Activated B cell treated with CpG ODN at 0.5 μM for 24 hours (primary cell): ENCODE results near the gene MSMP. TPM values are rescaled to one million over a fixed set of nuclear protein-coding genes. Genes with fewer than 3 reads are reported as not detected.

Experiments used
- ATAC-seq: fragments of 200-7000 bp; cut with Tn5 transposase; one replicate; pipeline ENCODE4 v1.10.0; 2021; ENCODE audit warnings: low read depth, mild to moderate bottlenecking, moderate library complexity
- CTCF ChIA-PET: fragments of 350-600 bp; sonication (Branson Sonifier 250); formaldehyde crosslinking; loops from one replicate; lab custom pipeline; 2021; ENCODE audit warnings: antibody characterized with exemption; lab: Charles Lee
- POLR2A ChIA-PET: fragments of 350-600 bp; sonication (Branson Sonifier 250); formaldehyde crosslinking; loops from one replicate; lab custom pipeline; 2021; ENCODE audit warnings: antibody characterized with exemption; lab: Charles Lee
- DNase-seq: peaks from one replicate; pipeline ENCODE4 v3.0.0; 2022
- H3K27ac Mint-ChIP-seq: one replicate; pipeline ENCODE4 v1.8.0; 2020; ENCODE audit warnings: mixed read lengths
- H3K27me3 Mint-ChIP-seq: one replicate; pipeline ENCODE4 v1.8.0; 2021; ENCODE audit warnings: mixed read lengths
- H3K36me3 Mint-ChIP-seq: one replicate; pipeline ENCODE4 v1.8.0; 2021; ENCODE audit warnings: low read depth, mixed read lengths
- H3K4me1 Mint-ChIP-seq: one replicate; pipeline ENCODE4 v1.8.0; 2021; ENCODE audit warnings: mixed read lengths
- H3K4me3 Mint-ChIP-seq: one replicate; pipeline ENCODE4 v1.8.0; 2020; ENCODE audit warnings: mild to moderate bottlenecking, mixed read lengths
- H3K9me3 Mint-ChIP-seq: one replicate; pipeline ENCODE4 v1.8.0; 2020; ENCODE audit warnings: mixed read lengths
- CTCF ChIP-seq: fragments of 200-600 bp; IDR thresholded peaks from one replicate; pipeline ENCODE4 v1.8.0; 2022; ENCODE audit warnings: antibody characterized with exemption, mild to moderate bottlenecking
- intact Hi-C: fragments of 100-400 bp; cut with micrococcal nuclease; formaldehyde crosslinking; loops from one replicate; pipeline ENCODE4 v1.15.1; 2024
- total RNA-seq: library from RNA; stranded (reverse); gene quantifications from 2 replicates; pipeline ENCODE4 v1.2.3, GENCODE V29; 2022

MSMP gene
- total RNA-seq, 1 donor from 2014 or later: 1.2 TPM

- peaks cover 57% of the 10 kb centered on the region for H3K36me3 Mint-ChIP-seq
- POLR2A ChIA-PET: interaction anchor here (0.6 to 6.2 kb wide), 6 partner anchors 11 to 961 kb away, joined by 3 to 67 read pairs (median 5); partner anchors contain the start of genes CREB3 and TLN1
- DNase-seq (no peak), ATAC-seq (no peak)
- no peak overlapping the region for H3K4me3 Mint-ChIP-seq
- CTCF ChIA-PET: interaction anchor here (6.0 kb wide), 1 partner anchor 10 kb away, joined by 51 read pairs; no protein-coding TSS in a partner anchor
- intact Hi-C loops: loop anchor here (5.0 kb wide), 1 partner anchor 98 kb away; no protein-coding TSS in a partner anchor
- no peaks in the 10 kb centered on the region for H3K27me3 Mint-ChIP-seq
- H3K4me1 Mint-ChIP-seq: peaks cover 45% of the 10 kb centered on the region
- no peak for TF ChIP-seq CTCF
- H3K9me3 Mint-ChIP-seq: no peaks in the 10 kb centered on the region
- no peak overlapping the region for H3K27ac Mint-ChIP-seq
These were observed 8.5 kb downstream of the MSMP start for GRCh38 chr9:35745569-35745968.

DNA sequence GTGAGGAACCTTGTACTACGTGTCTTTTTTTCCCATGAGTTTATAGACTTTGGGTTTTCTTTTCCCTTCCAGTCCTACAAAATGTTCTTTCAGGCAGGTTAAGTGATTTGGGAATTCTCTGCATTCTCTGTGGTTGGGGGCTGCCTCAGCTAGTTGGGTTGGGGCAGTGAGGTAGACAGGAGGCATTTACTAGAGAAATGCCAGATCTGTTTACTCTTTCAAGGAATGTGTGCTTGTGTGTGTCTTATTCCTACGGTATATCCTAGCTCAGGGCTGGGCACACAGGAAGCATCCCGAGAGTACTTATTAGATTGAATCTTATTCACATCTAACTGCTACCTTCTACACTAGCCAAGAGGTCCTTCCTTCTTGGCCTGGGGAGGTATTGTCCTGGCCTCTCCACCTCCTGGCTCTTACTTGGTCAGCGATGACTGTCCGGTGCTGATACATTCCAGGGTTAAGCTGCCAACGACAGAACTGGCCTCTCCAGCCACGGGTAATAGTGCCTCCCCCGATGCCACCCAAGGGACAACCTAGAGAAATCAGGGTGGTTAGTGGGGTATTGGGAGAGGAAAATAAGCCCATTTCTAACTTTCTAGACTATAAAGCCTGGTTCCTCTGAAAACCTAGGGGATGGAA is 10.1 kb downstream of the MSMP start:
- intact Hi-C loops: no loop called here
- no peak overlapping the region for H3K27ac Mint-ChIP-seq
- peaks cover 33% of the 10 kb centered on the region for H3K4me1 Mint-ChIP-seq
- ChIA-PET CTCF (interaction anchor here (0.7 to 1.0 kb wide), 2 partner anchors 9 to 13 kb away, joined by 3 to 4 read pairs; no protein-coding TSS in a partner anchor), POLR2A (interaction anchor here (0.5 to 6.2 kb wide), 4 partner anchors 12 to 130 kb away, joined by 3 to 67 read pairs (median 6); partner anchors contain the start of genes CREB3 and TLN1)
- no peaks in the 10 kb centered on the region for H3K9me3 Mint-ChIP-seq
- DNase-seq: no peak
- no peak for TF ChIP-seq CTCF
- H3K27me3 Mint-ChIP-seq: no peaks in the 10 kb centered on the region
- no peak for ATAC-seq
- H3K36me3 Mint-ChIP-seq: peaks cover 62% of the 10 kb centered on the region
- no peak overlapping the region for H3K4me3 Mint-ChIP-seq

DNA sequence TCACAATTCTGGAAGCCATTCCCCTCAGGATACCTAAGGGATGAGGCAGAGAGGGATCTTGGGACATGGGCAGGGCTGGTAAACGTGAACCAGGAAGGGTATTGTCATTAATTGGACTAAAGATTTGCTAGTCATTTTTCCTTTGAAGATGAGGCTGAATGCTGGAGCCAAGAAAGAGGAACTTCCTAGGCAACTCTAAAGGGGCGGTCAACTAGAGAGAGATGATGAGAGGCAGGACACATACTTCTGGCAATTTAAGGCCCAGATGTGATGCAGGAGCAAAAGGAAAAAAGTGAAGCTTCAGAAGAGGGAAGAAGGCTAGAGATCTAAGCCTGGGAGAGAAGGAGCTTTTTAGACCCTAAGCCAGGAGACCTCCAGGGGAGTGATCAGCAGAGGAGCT is 10.6 kb downstream of the MSMP start:
- Mint-ChIP-seq H3K27ac (no peak overlapping the region), H3K4me3 (no peak overlapping the region), H3K4me1 (peaks cover 33% of the 10 kb centered on the region), H3K9me3 (no peaks in the 10 kb centered on the region), H3K36me3 (peaks cover 68% of the 10 kb centered on the region), H3K27me3 (no peaks in the 10 kb centered on the region)
- CTCF ChIA-PET: interaction anchor here (0.7 to 1.0 kb wide), 2 partner anchors 9 to 13 kb away, joined by 3 to 4 read pairs; no protein-coding TSS in a partner anchor
- intact Hi-C loops: no loop called here
- POLR2A ChIA-PET: interaction anchor here (0.5 to 1.6 kb wide), 2 partner anchors 11 to 31 kb away, joined by 3 to 7 read pairs; partner anchors contain the start of genes CREB3 and TLN1
- ATAC-seq (no peak), DNase-seq (no peak)
- TF ChIP-seq CTCF: no peak

DNA sequence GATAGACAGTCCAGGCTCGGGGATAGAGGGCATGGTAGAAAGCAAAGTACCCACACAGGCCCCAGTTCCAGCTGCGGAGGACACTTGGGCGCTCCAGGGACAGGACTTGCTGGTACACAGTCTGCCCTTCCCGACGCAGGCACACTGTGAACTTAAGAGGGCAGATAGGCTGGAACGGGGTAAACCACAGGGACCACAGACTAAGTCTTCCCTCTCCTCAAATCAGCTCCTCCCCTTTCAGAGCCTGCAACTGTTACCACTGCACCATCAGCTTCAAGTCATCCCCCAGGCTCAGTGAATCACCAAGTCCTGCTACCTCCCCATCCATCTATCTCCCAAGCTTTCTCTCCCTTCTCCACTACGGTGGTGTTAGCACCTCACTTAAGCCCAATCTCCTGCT is 12.3 kb downstream of the MSMP start:
- DNase-seq (no peak), ATAC-seq (no peak)
- H3K36me3 Mint-ChIP-seq: peaks cover 85% of the 10 kb centered on the region
- CTCF ChIA-PET: no interaction called here
- H3K27ac Mint-ChIP-seq: no peak overlapping the region
- POLR2A ChIA-PET: interaction anchor here (0.6 to 1.7 kb wide), 3 partner anchors 10 to 95 kb away, joined by 3 to 8 read pairs (median 3); partner anchors contain the start of genes CREB3 and TLN1
- no peak overlapping the region for H3K4me3 Mint-ChIP-seq
- no peak for TF ChIP-seq CTCF
- H3K27me3 Mint-ChIP-seq: no peaks in the 10 kb centered on the region
- no peaks in the 10 kb centered on the region for H3K9me3 Mint-ChIP-seq
- intact Hi-C loops: no loop called here
- H3K4me1 Mint-ChIP-seq: peaks cover 17% of the 10 kb centered on the region

- Mint-ChIP-seq H3K27ac (no peak overlapping the region), H3K36me3 (peaks cover 92% of the 10 kb centered on the region), H3K4me3 (no peak overlapping the region), H3K9me3 (no peaks in the 10 kb centered on the region), H3K4me1 (peaks cover 6% of the 10 kb centered on the region), H3K27me3 (no peaks in the 10 kb centered on the region)
- intact Hi-C loops: no loop called here
- TF ChIP-seq CTCF: no peak
- DNase-seq (no peak), ATAC-seq (no peak)
- ChIA-PET CTCF (interaction anchor here (1.2 to 1.3 kb wide), 2 partner anchors 14 to 75 kb away, joined by 3 read pairs; no protein-coding TSS in a partner anchor), POLR2A (interaction anchor here (1.7 to 6.6 kb wide), 2 partner anchors 8 to 9 kb away, joined by 8 to 32 read pairs; partner anchors contain the start of genes CREB3, GBA2, RGP1 and TLN1)
These were observed 13.8 kb downstream of the MSMP start for GRCh38 chr9:35740243-35740642.
